GM12892 (cell line): Measurements from ENCODE around the gene IL1RAPL2.

Experiments
- POLR2A ChIP-seq: IDR thresholded peaks from 2 replicates; pipeline ENCODE4 v1.6.1; 2011; ENCODE audit warnings: low read depth, low read length, control low read depth
- POLR2AphosphoS5 ChIP-seq: IDR thresholded peaks from 2 replicates; pipeline ENCODE4 v1.6.1; 2011; ENCODE audit warnings: low read depth, low read length, control low read depth

GRCh38 chrX:105179644-105180043 lies 613.6 kb downstream of the IL1RAPL2 start:
- TF ChIP-seq POLR2A (no peak), POLR2AphosphoS5 (no peak)
